ES-I3 (cell line): Measurements from ENCODE around the gene FCER1G.

Experiments
- H3K36me3 ChIP-seq: 2 replicates; pipeline ENCODE4 v1.6.1; 2013; ENCODE audit warnings: mild to moderate bottlenecking, low read length, control low read depth, moderate library complexity; ENCODE audit not compliant: insufficient read depth
- H3K4me1 ChIP-seq: 2 replicates; pipeline ENCODE4 v1.6.1; 2013; ENCODE audit warnings: mild to moderate bottlenecking, control low read depth, low read length; ENCODE audit not compliant: insufficient read depth
- H3K9ac ChIP-seq: 2 replicates; pipeline ENCODE4 v1.6.1; 2013; ENCODE audit warnings: low read depth, mild to moderate bottlenecking, low read length, moderate library complexity
- H3K9me3 ChIP-seq: 2 replicates; pipeline ENCODE4 v1.6.1; 2013; ENCODE audit warnings: mild to moderate bottlenecking, low read length, moderate library complexity; ENCODE audit not compliant: control insufficient read depth, insufficient read depth

The FCER1G gene

GRCh38 chr1:161215076-161215475 is at the start of gene FCER1G:
Gene FCER1G, plus strand, starts transcription at chr1:161215295. Its CDS starts 27 bp downstream, at chr1:161215322.
- Histone ChIP-seq H3K9ac (no peak within 1 kb of the TSS), H3K36me3 (peaks cover 33% of the 10 kb centered on the region), H3K4me1 (peaks cover 25% of the 10 kb centered on the region), H3K9me3 (no peaks in the 10 kb centered on the region)

DNA sequence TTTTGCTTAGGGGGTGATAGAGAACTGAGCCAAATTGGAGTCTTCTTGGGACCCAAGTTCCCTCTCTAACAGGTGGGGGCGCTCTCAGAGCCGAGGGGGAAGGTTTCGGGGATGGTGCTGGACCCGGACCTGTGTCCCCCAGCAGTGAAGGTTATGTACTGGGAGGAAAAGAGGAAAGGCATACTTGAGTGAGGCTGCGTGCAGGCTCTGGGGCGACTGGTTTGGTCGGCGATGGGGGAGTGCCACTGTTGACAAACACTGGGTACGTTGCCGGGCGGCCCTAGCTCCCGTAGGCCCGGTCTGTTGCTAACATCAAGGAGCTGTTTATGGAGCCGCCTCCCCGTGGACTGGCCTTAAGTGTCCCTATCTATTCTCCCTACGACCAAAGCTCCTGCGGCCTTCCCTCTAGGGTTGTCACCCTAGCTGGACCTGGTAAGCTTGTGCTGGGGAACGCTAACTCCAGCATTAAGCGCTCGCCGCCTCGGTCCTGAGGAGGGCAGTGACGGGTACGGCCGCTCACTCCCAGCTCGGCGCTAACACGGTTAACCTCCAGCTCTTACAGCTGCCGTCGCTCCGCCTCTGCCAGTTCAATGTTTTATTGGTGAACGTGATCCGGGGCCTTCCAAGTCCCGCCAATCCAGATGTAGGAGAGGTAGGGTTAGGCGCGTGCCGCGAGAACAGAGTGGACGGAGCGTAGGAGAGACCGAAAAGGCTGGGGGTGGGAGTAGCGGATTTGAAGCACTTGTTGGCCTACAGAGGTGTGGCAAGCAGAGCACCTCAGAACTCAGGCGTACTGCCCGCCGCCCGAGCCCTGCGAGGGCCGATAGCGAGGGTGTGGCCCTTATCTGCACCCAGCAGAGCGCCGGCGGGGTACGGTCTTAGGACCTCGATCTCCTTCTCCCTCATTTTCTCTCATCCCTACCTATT is 49.1 kb upstream of the FCER1G start, which contains the start of gene PPOX:
Gene PPOX, plus strand, starts transcription at position 685 of the 927 bp plus-strand sequence. CDS start 422 bp downstream, outside the sequence.
- H3K9me3 ChIP-seq, result no peaks in the 10 kb centered on the region
- H3K36me3 ChIP-seq, result peaks cover 1% of the 10 kb centered on the region; the same call in 1 of the 2 replicates
- H3K9ac ChIP-seq, result peak within 1 kb of the TSS; percentile 74
- H3K4me1 ChIP-seq, result peaks cover 4% of the 10 kb centered on the region; the same call in 1 of the 2 replicates

GRCh38 chr1:161166669-161167548 is 48.2 kb upstream of the FCER1G start:
- Histone ChIP-seq H3K9ac (peak overlapping the region; percentile 74), H3K4me1 (peaks cover 4% of the 10 kb centered on the region; the same call in 1 of the 2 replicates), H3K36me3 (peaks cover 6% of the 10 kb centered on the region; the same call in 1 of the 2 replicates), H3K9me3 (no peaks in the 10 kb centered on the region)

GRCh38 chr1:161168906-161169305 is 46.2 kb upstream of the FCER1G start:
- no peak overlapping the region for H3K9ac ChIP-seq
- peaks cover 4% of the 10 kb centered on the region; the same call in 1 of the 2 replicates for H3K4me1 ChIP-seq
- no peaks in the 10 kb centered on the region for H3K9me3 ChIP-seq
- peaks cover 10% of the 10 kb centered on the region for H3K36me3 ChIP-seq

GRCh38 chr1:161171191-161171590 is 43.9 kb upstream of the FCER1G start:
- Histone ChIP-seq H3K4me1 (no peaks in the 10 kb centered on the region), H3K36me3 (peaks cover 10% of the 10 kb centered on the region), H3K9me3 (no peaks in the 10 kb centered on the region), H3K9ac (no peak overlapping the region)

GRCh38 chr1:161171696-161172095 is 43.4 kb upstream of the FCER1G start:
- Histone ChIP-seq H3K4me1 (no peaks in the 10 kb centered on the region), H3K36me3 (peaks cover 10% of the 10 kb centered on the region), H3K9me3 (no peaks in the 10 kb centered on the region), H3K9ac (no peak overlapping the region)

DNA sequence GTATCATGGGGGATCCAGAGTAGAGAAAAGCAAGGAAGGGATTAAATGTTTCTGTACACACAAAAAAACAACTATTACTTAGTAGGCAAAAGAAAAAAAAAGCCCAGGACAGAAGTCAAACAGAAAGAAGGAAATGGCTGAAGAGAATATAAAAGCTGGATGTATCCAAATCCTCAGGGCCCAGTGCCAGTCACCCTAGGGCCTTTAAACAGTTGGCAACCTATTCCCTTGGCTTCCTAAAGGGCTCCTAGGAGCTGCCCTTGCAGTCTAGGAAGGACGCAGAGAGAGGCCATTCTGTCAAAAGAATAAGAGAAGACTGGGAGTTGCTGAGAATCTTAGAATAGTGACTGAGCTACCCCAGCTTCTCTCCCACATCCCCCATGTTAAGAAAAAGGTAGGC is 42.7 kb upstream of the FCER1G start:
- peaks cover 10% of the 10 kb centered on the region for H3K36me3 ChIP-seq
- no peaks in the 10 kb centered on the region for H3K9me3 ChIP-seq
- H3K4me1 ChIP-seq, result no peaks in the 10 kb centered on the region
- H3K9ac ChIP-seq, result no peak overlapping the region

GRCh38 chr1:161172776-161173376 is 42.2 kb upstream of the FCER1G start:
- H3K36me3 ChIP-seq, result peaks cover 10% of the 10 kb centered on the region

DNA sequence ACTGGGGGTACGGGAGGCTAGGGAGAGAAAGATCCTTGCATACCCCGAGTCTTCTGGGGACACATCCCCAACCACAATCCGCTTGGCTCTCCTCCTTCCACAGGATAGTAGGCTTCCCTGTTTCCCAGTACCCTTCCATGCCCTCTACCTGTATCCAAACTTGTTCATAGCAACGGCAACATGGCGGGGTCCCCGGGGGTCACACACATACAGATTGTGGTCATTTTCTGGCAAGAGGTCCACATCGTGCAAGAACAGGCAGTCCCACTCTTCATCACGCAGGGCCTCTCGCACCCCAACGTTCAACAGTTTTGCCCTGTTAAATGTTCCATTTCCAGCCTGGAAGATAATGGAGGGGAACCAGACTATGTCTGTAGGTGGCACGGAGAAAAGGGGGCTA is 41.4 kb upstream of the FCER1G start:
- H3K4me1 ChIP-seq, result peaks cover 7% of the 10 kb centered on the region; the same call in 1 of the 2 replicates
- no peak overlapping the region for H3K9ac ChIP-seq

More at GRCh38 chr1:161172776-161173376, 42.2 kb upstream of the FCER1G start:
- no peak overlapping the region for H3K9ac ChIP-seq
- peaks cover under 1% of the 10 kb centered on the region; the same call in 1 of the 2 replicates for H3K4me1 ChIP-seq
- no peaks in the 10 kb centered on the region for H3K9me3 ChIP-seq

GRCh38 chr1:161174911-161175310 is 40.2 kb upstream of the FCER1G start:
- no peaks in the 10 kb centered on the region for H3K9me3 ChIP-seq
- H3K36me3 ChIP-seq, result peaks cover 10% of the 10 kb centered on the region
- H3K4me1 ChIP-seq, result peaks cover 7% of the 10 kb centered on the region; the same call in 1 of the 2 replicates
- H3K9ac ChIP-seq, result no peak overlapping the region

More for the DNA sequence above, 41.4 kb upstream of the FCER1G start:
- H3K36me3 ChIP-seq, result peaks cover 10% of the 10 kb centered on the region
- H3K9me3 ChIP-seq, result no peaks in the 10 kb centered on the region

DNA sequence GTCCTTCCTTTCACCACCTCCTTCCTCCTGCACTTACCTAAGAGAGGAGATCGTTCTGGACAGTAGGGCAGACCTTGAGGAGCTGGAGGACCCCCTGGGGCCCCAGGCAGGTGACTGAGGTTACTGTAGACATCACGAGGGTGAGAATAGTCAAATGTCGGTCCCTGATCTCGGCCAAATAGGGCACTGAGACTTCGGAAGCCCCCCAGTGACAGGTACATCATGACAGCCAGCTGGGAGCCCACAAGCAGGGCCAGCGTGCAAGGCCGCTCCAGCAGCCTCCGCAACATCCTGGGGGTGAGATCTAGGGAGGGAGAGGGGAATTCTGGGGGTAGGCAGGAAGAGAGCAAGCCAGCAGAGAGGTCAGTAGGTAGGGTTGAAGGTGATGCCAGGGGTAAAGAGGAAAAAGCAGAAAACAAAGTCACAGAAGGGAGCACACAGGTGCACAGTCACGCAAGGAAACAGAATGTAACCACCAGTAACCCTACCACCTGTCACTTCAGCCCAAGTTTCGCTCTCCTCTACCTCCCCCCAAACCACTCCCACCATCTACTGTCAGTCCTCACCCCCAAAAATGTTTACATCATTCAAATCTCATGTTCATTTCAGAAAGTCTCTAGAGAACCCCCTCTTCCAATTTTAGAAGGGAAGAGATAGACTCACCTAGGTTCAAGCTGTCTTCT is 39.2 kb upstream of the FCER1G start:
- Histone ChIP-seq H3K9ac (no peak overlapping the region), H3K9me3 (no peaks in the 10 kb centered on the region), H3K4me1 (peaks cover 7% of the 10 kb centered on the region; the same call in 1 of the 2 replicates), H3K36me3 (peaks cover 9% of the 10 kb centered on the region)

GRCh38 chr1:161176468-161177111 is 38.5 kb upstream of the FCER1G start:
- H3K9me3 ChIP-seq, result no peaks in the 10 kb centered on the region
- H3K4me1 ChIP-seq, result peaks cover 7% of the 10 kb centered on the region; the same call in 1 of the 2 replicates
- peak overlapping the region; percentile 65 for H3K9ac ChIP-seq
- H3K36me3 ChIP-seq, result peaks cover 5% of the 10 kb centered on the region
